ENCODE measurements around the gene NRARP.
"Not testable (repeated sequence)": the region's sequence is repeated elsewhere in the genome, so short reads cannot be mapped to it uniquely, and the experiment has no call there.

NRARP gene

DNA sequence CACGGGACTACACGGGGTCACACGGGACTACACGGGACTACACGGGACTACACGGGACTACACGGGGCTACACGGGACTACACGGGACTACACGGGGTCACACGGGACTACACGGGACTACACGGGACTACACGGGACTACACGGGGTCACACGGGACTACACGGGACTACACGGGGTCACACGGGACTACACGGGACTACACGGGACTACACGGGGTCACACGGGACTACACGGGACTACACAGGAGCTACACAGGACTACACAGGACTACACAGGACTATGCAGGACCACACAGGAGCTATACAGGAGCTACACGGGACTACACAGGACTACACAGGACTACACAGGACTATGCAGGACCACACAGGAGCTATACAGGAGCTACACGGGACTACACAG is 27.5 kb upstream of the NRARP start:
- not testable (repeated sequence) for H3K4me3 Mint-ChIP-seq; H3K36me3 Mint-ChIP-seq; H3K4me1 Mint-ChIP-seq; H3K27me3 Mint-ChIP-seq; ATAC-seq (ENCODE audit: low read depth); DNase-seq (ENCODE audit: low spot score in 2 of 2); H3K9me3 Mint-ChIP-seq
- H3K27ac Mint-ChIP-seq: peak overlapping the region; percentile 72

- DNase-seq (ENCODE audit: low spot score in 2 of 2); H3K9me3 Mint-ChIP-seq; H3K4me1 Mint-ChIP-seq; H3K27me3 Mint-ChIP-seq; H3K36me3 Mint-ChIP-seq; H3K4me3 Mint-ChIP-seq; ATAC-seq (ENCODE audit: low read depth): not testable (repeated sequence)
- peak overlapping the region; percentile 84 for H3K27ac Mint-ChIP-seq
Measured at GRCh38 chr9:137327641-137328550, 25.8 kb upstream of the NRARP start.

DNA sequence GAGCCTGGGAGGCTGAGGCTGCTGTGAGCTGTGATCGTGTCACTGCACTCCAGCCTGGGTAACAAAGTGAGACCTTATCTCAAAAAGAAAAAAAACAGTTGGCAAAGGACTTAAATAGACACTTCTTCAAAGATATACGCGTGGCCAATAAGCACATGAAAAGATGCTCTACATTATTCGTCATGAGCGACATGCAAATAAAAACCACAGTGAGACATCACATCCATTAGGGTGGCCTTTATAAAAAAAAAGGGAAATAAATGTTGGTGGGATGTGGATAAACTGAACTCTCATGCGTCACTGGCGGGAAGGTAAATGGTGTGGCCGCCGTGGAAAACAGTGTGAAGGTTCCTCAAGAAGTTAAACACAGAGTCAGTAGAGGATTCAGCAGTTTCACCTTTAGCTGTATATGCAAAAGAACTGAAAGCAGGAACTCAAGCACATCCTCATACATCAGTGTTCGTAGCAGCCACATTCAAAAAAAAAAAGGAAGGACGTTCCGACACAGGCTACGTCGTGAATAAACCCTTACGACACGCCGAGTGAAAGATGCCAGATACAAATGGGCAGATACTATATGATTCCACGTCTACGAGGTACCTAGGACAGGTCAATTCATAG is 24.5 kb upstream of the NRARP start:
- Mint-ChIP-seq H3K27ac (peak overlapping the region; percentile 84), H3K4me1 (peaks cover 10% of the 10 kb centered on the region), H3K9me3 (peaks cover 4% of the 10 kb centered on the region), H3K4me3 (peak overlapping the region; percentile 75), H3K27me3 (peaks cover 6% of the 10 kb centered on the region), H3K36me3 (peaks cover 2% of the 10 kb centered on the region)
- DNase-seq (ENCODE audit: low spot score in 2 of 2): peak in 1 of 2 donors; percentile 66
- ATAC-seq (ENCODE audit: low read depth): peak; percentile 93

DNA sequence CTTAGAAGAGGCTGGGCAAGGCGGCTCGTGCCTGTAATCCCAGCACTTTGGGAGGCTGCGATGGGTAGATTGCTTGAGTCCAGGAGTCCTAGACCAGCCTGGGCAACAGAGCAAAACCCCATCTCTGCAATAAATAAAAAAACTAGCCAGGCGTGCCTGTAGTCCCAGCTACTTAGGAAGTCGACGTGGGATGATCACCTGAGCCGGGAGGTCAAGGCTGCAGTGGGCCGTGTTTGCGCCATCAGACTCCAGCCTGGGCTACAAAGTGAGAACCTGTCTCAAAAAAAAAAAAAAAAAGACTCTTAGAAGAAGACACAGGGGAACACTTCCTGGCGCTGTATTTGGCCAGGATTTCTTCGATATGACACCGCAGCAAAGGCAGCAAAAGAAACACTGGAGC is 23.7 kb upstream of the NRARP start:
- DNase-seq (ENCODE audit: low spot score in 2 of 2): no peak
- no peak for ATAC-seq (ENCODE audit: low read depth)
- Mint-ChIP-seq H3K27me3 (peaks cover 6% of the 10 kb centered on the region), H3K9me3 (peaks cover 4% of the 10 kb centered on the region), H3K27ac (peak overlapping the region; percentile 84), H3K4me1 (peaks cover 10% of the 10 kb centered on the region), H3K36me3 (peaks cover 2% of the 10 kb centered on the region), H3K4me3 (no peak overlapping the region)

DNA sequence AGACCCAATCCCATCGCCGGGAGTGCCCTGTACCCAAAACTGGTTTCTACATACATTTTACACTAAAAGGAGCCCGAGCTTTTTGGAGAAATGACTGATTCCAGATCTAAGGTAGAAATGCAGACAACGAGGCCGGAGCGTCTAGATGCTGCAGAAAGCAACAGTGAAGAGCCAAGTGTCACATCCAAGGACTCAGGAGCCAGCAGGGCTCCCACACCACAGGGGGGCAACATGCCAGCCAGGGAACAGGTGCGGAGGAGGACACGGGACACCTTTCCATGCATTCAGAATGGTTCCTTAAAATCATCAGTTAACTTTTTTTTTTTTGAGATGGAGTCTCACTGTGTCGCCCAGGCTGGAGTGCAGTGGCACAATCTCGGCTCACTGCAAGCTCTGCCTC is 23.1 kb upstream of the NRARP start:
- Mint-ChIP-seq H3K27ac (no peak overlapping the region), H3K27me3 (peaks cover 6% of the 10 kb centered on the region), H3K4me1 (peaks cover 14% of the 10 kb centered on the region), H3K9me3 (peaks cover 4% of the 10 kb centered on the region), H3K4me3 (no peak overlapping the region), H3K36me3 (peaks cover 2% of the 10 kb centered on the region)
- DNase-seq (ENCODE audit: low spot score in 2 of 2): no peak
- no peak for ATAC-seq (ENCODE audit: low read depth)

DNA sequence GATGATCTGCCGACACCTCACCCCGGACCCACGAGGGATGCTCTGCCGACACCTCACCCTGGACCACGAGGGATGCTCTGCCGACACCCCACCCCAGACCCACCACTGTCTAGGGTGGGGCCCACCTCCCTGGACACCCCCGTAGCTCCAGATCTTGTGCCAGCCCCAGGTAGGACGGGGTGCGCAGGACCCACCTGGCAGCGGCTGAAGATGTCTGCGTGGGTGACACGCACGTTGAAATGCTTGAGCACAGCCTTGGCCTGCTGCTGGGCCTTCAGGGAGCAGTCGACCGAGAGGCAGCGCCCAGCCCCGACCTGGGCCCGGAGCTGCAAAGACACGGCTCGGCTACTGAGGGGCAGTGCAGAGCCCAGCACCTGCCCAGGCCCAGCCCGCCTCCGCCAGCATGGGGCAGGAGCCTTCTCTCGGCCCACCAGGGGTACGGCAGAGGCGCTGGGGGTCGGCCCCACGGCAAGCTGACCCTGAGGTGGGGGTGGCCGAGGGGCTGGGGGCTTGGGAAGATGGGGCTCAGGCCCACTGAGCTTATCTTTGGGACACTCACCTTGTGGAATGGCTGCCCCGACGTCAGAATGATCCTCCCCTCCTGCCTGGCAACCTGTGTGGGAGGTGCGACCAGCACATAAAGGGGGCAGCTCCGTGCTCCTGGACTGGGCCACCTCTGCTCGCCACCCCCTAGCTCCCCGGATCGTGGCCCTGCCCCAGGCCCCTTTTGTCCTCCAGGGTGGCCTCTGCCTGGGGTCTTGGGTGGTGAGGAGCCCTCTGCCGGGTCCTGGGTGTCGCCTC is 21.7 kb upstream of the NRARP start:
- H3K36me3 Mint-ChIP-seq: peaks cover 2% of the 10 kb centered on the region
- no peak overlapping the region for H3K27ac Mint-ChIP-seq
- DNase-seq (ENCODE audit: low spot score in 2 of 2) (no peak), ATAC-seq (ENCODE audit: low read depth) (no peak)
- H3K9me3 Mint-ChIP-seq: peaks cover 4% of the 10 kb centered on the region
- H3K4me1 Mint-ChIP-seq: peaks cover 14% of the 10 kb centered on the region
- peaks cover 6% of the 10 kb centered on the region for H3K27me3 Mint-ChIP-seq
- no peak overlapping the region for H3K4me3 Mint-ChIP-seq

- peaks cover 1% of the 10 kb centered on the region for H3K36me3 Mint-ChIP-seq
- no peak for ATAC-seq (ENCODE audit: low read depth)
Measured at GRCh38 chr9:137321726-137322361, 19.8 kb upstream of the NRARP start.

GRCh38 chr9:137320555-137321384 is 18.7 kb upstream of the NRARP start:
- peak; percentile 85 for ATAC-seq (ENCODE audit: low read depth)
- Mint-ChIP-seq H3K4me3 (peak overlapping the region; percentile 60), H3K27ac (no peak overlapping the region), H3K4me1 (peaks cover 5% of the 10 kb centered on the region), H3K36me3 (no peaks in the 10 kb centered on the region), H3K9me3 (no peaks in the 10 kb centered on the region), H3K27me3 (peaks cover 3% of the 10 kb centered on the region)
- DNase-seq (ENCODE audit: low spot score in 2 of 2): peak in 1 of 2 donors; percentile 44

More at GRCh38 chr9:137321726-137322361, 19.8 kb upstream of the NRARP start:
- Mint-ChIP-seq H3K4me1 (peaks cover 12% of the 10 kb centered on the region), H3K9me3 (peaks cover 1% of the 10 kb centered on the region), H3K4me3 (no peak overlapping the region), H3K27me3 (peaks cover 2% of the 10 kb centered on the region), H3K27ac (no peak overlapping the region)
- no peak for DNase-seq (ENCODE audit: low spot score in 2 of 2)

DNA sequence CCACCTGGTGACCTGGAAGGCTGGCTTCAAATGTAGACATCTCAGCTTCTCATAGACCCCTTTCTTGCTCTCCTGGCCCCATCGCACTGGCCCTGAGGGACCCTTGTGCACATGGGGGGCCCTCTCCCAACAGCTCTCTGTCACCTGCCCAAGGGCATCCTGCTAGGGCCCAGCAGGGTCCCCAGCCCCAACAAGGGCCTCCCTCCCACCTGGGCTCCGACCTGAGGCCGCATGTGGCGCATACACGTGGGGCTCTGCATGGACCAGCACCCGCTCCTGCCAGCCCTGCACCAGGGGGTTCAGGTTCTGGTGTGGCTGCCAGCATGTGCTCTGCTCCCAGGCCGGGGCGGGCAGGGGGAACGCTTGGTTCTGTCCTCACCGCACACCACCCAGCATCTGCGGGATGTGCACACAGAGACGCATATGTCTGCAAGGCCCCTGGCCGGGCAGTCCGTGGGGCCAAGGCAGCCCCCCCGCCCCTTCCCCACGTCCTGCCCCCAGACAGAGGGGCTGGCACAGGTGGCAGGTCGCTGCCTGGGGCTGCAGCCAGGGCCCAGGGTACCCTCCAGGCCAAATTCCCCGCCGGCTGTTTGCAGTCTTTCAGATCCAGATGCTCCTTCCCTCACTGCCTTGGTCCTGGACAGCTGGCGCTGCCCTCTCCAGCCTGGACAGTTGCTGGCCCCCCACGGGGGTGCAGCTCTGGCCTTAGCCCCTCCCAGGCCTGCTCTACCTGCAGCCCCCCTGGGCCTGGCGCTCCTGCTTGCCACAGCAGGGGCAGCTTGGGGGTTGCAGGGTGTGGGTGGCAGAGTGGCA is 17.9 kb upstream of the NRARP start:
- no peaks in the 10 kb centered on the region for H3K9me3 Mint-ChIP-seq
- peaks cover 5% of the 10 kb centered on the region for H3K4me1 Mint-ChIP-seq
- no peak overlapping the region for H3K4me3 Mint-ChIP-seq
- H3K27me3 Mint-ChIP-seq: peaks cover 3% of the 10 kb centered on the region
- H3K36me3 Mint-ChIP-seq: no peaks in the 10 kb centered on the region
- no peak overlapping the region for H3K27ac Mint-ChIP-seq
- ATAC-seq (ENCODE audit: low read depth) (no peak), DNase-seq (ENCODE audit: low spot score in 2 of 2) (peak in 1 of 2 donors; percentile 19)

GRCh38 chr9:137319011-137319738 is 17.1 kb upstream of the NRARP start:
- peaks cover 5% of the 10 kb centered on the region for H3K4me1 Mint-ChIP-seq
- H3K4me3 Mint-ChIP-seq: no peak overlapping the region
- DNase-seq (ENCODE audit: low spot score in 2 of 2): peak in 1 of 2 donors; percentile 14
- H3K9me3 Mint-ChIP-seq: no peaks in the 10 kb centered on the region
- H3K27me3 Mint-ChIP-seq: peaks cover 3% of the 10 kb centered on the region
- ATAC-seq (ENCODE audit: low read depth): no peak
- H3K27ac Mint-ChIP-seq: no peak overlapping the region
- no peaks in the 10 kb centered on the region for H3K36me3 Mint-ChIP-seq

DNA sequence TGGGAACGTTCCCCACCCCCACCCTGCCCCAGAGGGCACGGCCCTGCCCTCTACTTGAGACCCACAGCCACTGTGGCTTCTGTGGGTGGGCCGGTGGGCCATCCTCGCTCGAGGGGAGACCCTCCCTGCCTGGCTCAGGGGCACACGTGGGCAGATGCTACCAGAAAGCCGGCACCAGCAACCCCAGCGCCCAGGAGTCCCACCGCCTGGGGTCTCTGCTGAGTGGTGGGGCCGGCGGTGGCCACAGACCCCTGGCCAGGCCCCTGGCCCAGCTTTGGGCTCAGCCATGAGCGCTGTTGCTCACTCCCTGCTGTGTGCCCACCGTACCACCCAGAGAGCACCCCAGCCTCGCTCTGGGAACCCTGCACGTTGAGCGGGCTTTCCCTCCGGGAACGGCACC is 16.5 kb upstream of the NRARP start:
- H3K36me3 Mint-ChIP-seq: no peaks in the 10 kb centered on the region
- H3K4me1 Mint-ChIP-seq: peaks cover 5% of the 10 kb centered on the region
- no peaks in the 10 kb centered on the region for H3K9me3 Mint-ChIP-seq

More for the DNA sequence above, 16.5 kb upstream of the NRARP start:
- DNase-seq (ENCODE audit: low spot score in 2 of 2) (peak in 1 of 2 donors; percentile 9), ATAC-seq (ENCODE audit: low read depth) (no peak)
- Mint-ChIP-seq H3K27ac (no peak overlapping the region), H3K27me3 (peaks cover 3% of the 10 kb centered on the region), H3K4me3 (no peak overlapping the region)
